ENCODE measurements around the gene TAF3.

DNA sequence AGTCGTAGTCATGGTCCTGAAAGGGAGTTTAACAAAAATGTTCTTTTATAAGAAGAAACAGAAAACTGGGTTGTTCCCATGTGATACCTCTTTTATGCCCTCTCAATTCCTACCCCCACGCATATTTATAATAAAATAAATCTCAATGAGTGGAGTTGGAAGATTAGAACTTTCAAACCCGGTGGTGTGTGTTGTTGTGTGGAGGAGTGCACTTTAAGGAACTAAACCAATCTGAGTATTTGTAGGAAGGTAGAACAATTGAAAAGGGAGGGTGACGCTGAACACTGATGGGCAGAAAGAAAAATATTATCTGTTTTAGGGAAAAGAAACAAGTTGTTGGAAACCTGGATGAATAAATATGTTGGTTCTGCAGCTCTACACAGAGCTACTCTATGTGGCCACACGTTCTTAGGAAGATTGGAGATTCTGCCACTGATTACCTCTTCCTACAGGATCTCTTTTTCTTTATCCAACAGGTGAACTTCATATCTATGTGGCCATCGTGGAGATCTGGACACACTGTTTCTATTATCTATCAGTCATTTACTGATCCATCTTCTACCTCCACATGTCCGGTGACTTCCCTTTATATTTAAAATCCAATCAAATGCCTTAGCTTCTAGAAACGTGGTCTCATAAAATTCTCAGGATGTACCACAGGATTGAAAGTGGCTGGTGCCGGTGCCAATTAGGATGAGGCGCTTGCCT lies 223.1 kb downstream of the TAF3 start:
- TF ChIP-seq, protein P1, sequence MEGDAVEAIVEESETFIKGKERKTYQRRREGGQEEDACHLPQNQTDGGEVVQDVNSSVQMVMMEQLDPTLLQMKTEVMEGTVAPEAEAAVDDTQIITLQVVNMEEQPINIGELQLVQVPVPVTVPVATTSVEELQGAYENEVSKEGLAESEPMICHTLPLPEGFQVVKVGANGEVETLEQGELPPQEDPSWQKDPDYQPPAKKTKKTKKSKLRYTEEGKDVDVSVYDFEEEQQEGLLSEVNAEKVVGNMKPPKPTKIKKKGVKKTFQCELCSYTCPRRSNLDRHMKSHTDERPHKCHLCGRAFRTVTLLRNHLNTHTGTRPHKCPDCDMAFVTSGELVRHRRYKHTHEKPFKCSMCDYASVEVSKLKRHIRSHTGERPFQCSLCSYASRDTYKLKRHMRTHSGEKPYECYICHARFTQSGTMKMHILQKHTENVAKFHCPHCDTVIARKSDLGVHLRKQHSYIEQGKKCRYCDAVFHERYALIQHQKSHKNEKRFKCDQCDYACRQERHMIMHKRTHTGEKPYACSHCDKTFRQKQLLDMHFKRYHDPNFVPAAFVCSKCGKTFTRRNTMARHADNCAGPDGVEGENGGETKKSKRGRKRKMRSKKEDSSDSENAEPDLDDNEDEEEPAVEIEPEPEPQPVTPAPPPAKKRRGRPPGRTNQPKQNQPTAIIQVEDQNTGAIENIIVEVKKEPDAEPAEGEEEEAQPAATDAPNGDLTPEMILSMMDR (IDR thresholded peaks at IDR 0.05; ENCODE audit: borderline replicate concordance, extremely low read depth, low read length, poor library complexity, severe bottlenecking) = no peak
- no peak for TF ChIP-seq EZH2 (IDR thresholded peaks at IDR 0.05; ENCODE audit: borderline replicate concordance, low read depth, low read length, severe bottlenecking)

All from DND-41 (cell line).